OCI-LY1 (cell line): Measurements from ENCODE around the gene DENND5A.

Experiments used
- H2AFZ ChIP-seq: fragments of 200-600 bp; sonication (generic), shearing (Covaris generic); 2 replicates; pipeline ENCODE4 v1.6.0; 2014; ENCODE audit warnings: antibody characterized with exemption, mild to moderate bottlenecking, low read length
- H3F3A ChIP-seq: fragments of 200-600 bp; sonication (generic), shearing (Covaris generic); 2 replicates; pipeline ENCODE4 v1.6.0; 2014; ENCODE audit warnings: mild to moderate bottlenecking, antibody characterized with exemption, low read length, moderate library complexity; ENCODE audit not compliant: insufficient read depth
- H3K27ac ChIP-seq: fragments of 200-600 bp; sonication (generic); 2 replicates; pipeline ENCODE4 v1.5.1; 2014; ENCODE audit warnings: low read length, mixed run types, mild to moderate bottlenecking, low read depth; ENCODE audit not compliant: poor library complexity, severe bottlenecking
- H3K27me3 ChIP-seq: fragments of 200-600 bp; sonication (generic); 2 replicates; pipeline ENCODE4 v1.6.0; 2014; ENCODE audit warnings: antibody characterized with exemption, mild to moderate bottlenecking, low read length, moderate library complexity; ENCODE audit not compliant: insufficient read depth
- H3K36me3 ChIP-seq: fragments of 200-600 bp; sonication (generic); 2 replicates; pipeline ENCODE4 v1.6.1; 2014; ENCODE audit warnings: mild to moderate bottlenecking, antibody characterized with exemption, low read length, moderate library complexity, mixed read lengths; ENCODE audit not compliant: insufficient read depth
- H3K4me1 ChIP-seq: fragments of 200-600 bp; sonication (generic); 2 replicates; pipeline ENCODE4 v1.5.1; 2014; ENCODE audit warnings: mild to moderate bottlenecking, low read length, moderate library complexity; ENCODE audit not compliant: insufficient read depth, severe bottlenecking
- H3K4me2 ChIP-seq: fragments of 200-600 bp; sonication (generic), shearing (Covaris generic); 2 replicates; pipeline ENCODE4 v1.6.1; 2014; ENCODE audit warnings: low read length
- H3K4me3 ChIP-seq: fragments of 200-600 bp; sonication (generic); 2 replicates; pipeline ENCODE4 v1.5.1; 2014; ENCODE audit warnings: low read length, low read depth, mild to moderate bottlenecking, mixed read lengths; ENCODE audit not compliant: poor library complexity, severe bottlenecking
- H3K79me2 ChIP-seq: fragments of 200-600 bp; shearing (Covaris generic); 2 replicates; pipeline ENCODE4 v1.6.1; 2016; ENCODE audit warnings: mixed run types, low read length, mixed read lengths; ENCODE audit not compliant: insufficient read depth
- H3K9ac ChIP-seq: fragments of 200-600 bp; sonication (generic), shearing (Covaris generic); 2 replicates; pipeline ENCODE4 v1.6.1; 2014; ENCODE audit warnings: mild to moderate bottlenecking, low read length, mixed read lengths
- H3K9me2 ChIP-seq: fragments of 200-600 bp; sonication (generic), shearing (Covaris generic); 2 replicates; pipeline ENCODE4 v1.6.1; 2014; ENCODE audit warnings: low read depth, mild to moderate bottlenecking, low read length, mixed read lengths
- H3K9me3 ChIP-seq: fragments of 200-600 bp; shearing (Covaris generic); 2 replicates; pipeline ENCODE4 v1.6.1; 2014; ENCODE audit warnings: low read length, mixed read lengths
- H4K20me1 ChIP-seq: fragments of 200-600 bp; sonication (generic), shearing (Covaris generic); 2 replicates; pipeline ENCODE4 v1.6.0; 2016; ENCODE audit warnings: mild to moderate bottlenecking, low read length; ENCODE audit not compliant: insufficient read depth
- CTCF ChIP-seq: fragments of 200-600 bp; sonication (generic), shearing (Covaris generic); IDR thresholded peaks from 2 replicates; pipeline ENCODE4 v1.5.1; 2017; ENCODE audit warnings: mild to moderate bottlenecking, antibody characterized with exemption, low read length, moderate library complexity, mixed read lengths
- EZH2 ChIP-seq: fragments of 200-600 bp; sonication (generic), shearing (Covaris generic); IDR thresholded peaks from 2 replicates; pipeline ENCODE4 v1.8.0; 2017; ENCODE audit warnings: borderline replicate concordance, mixed run types, mild to moderate bottlenecking, antibody characterized with exemption, low read length, moderate library complexity, mixed read lengths

The DENND5A gene

GRCh38 chr11:9139628-9140357, 125.4 kb downstream of the DENND5A start:
- H2AFZ ChIP-seq, result no peak overlapping the region
- no peak overlapping the region for H3K9ac ChIP-seq
- H3K4me3 ChIP-seq, result no peak overlapping the region
- no peaks in the 10 kb centered on the region for H3K27me3 ChIP-seq
- no peaks in the 10 kb centered on the region for H3K9me3 ChIP-seq
- H3K9me2 ChIP-seq, result no peaks in the 10 kb centered on the region
- no peaks in the 10 kb centered on the region for H3K79me2 ChIP-seq
- no peaks in the 10 kb centered on the region for H3K4me1 ChIP-seq
- TF ChIP-seq CTCF (no peak), EZH2 (no peak)
- peaks cover 2% of the 10 kb centered on the region; the same call in 1 of the 2 replicates for H3K36me3 ChIP-seq
- H4K20me1 ChIP-seq, result no peaks in the 10 kb centered on the region
- no peak overlapping the region for H3K27ac ChIP-seq
- no peak overlapping the region for H3K4me2 ChIP-seq
- H3F3A ChIP-seq, result no peaks in the 10 kb centered on the region

GRCh38 chr11:9138612-9139579, 126.3 kb downstream of the DENND5A start:
- H3K79me2 ChIP-seq, result no peaks in the 10 kb centered on the region
- H3K9me2 ChIP-seq, result no peaks in the 10 kb centered on the region
- H3K9me3 ChIP-seq, result no peaks in the 10 kb centered on the region
- no peak overlapping the region for H3K4me3 ChIP-seq
- no peaks in the 10 kb centered on the region for H3K27me3 ChIP-seq
- H3K9ac ChIP-seq, result no peak overlapping the region
- no peaks in the 10 kb centered on the region for H3K36me3 ChIP-seq
- TF ChIP-seq EZH2, result no peak
- TF ChIP-seq CTCF, result no peak
- no peaks in the 10 kb centered on the region for H3K4me1 ChIP-seq
- no peaks in the 10 kb centered on the region for H3F3A ChIP-seq
- no peak overlapping the region for H3K27ac ChIP-seq
- no peak overlapping the region for H3K4me2 ChIP-seq
- H2AFZ ChIP-seq, result no peak overlapping the region
- no peaks in the 10 kb centered on the region for H4K20me1 ChIP-seq

- H3K4me1 ChIP-seq, result no peaks in the 10 kb centered on the region
- H3K79me2 ChIP-seq, result no peaks in the 10 kb centered on the region
- H3K9ac ChIP-seq, result no peak overlapping the region
- no peak overlapping the region for H3K27ac ChIP-seq
- H2AFZ ChIP-seq, result no peak overlapping the region
- H3F3A ChIP-seq, result no peaks in the 10 kb centered on the region
- H3K4me2 ChIP-seq, result no peak overlapping the region
- H3K9me2 ChIP-seq, result no peaks in the 10 kb centered on the region
- H4K20me1 ChIP-seq, result no peaks in the 10 kb centered on the region
- no peak overlapping the region for H3K4me3 ChIP-seq
- H3K27me3 ChIP-seq, result no peaks in the 10 kb centered on the region
- H3K9me3 ChIP-seq, result no peaks in the 10 kb centered on the region
- no peak for TF ChIP-seq CTCF
- TF ChIP-seq EZH2, result no peak
- no peaks in the 10 kb centered on the region for H3K36me3 ChIP-seq
Observed at GRCh38 chr11:9138133-9138453, 127.1 kb downstream of the DENND5A start.
